Immature natural killer cell (primary cell): ENCODE measurements around the gene CNTN5. TPM values are rescaled to one million over a fixed set of nuclear protein-coding genes. Genes with fewer than 3 reads are reported as not detected.
"Not testable (repeated sequence)": the region's sequence is repeated elsewhere in the genome, so short reads cannot be mapped to it uniquely, and the experiment has no call there.

Source experiments
- DNase-seq, 3 donors: peaks; one replicate each; pipeline ENCODE4 v3.0.0; 2022; ENCODE audit warnings: mixed read lengths in 1 of 3
- H3K27ac Mint-ChIP-seq, 6 donors: one replicate each; pipeline ENCODE4 v1.8.0; 2020; ENCODE audit warnings: mixed read lengths in 6 of 6, mild to moderate bottlenecking in 5 of 6, inconsistent platforms in 4 of 6, moderate library complexity in 3 of 6
- H3K27me3 Mint-ChIP-seq, 3 donors: one replicate each; pipeline ENCODE4 v1.8.0; 2020 to 2021; ENCODE audit warnings: low read depth in 3 of 3, mild to moderate bottlenecking in 3 of 3, mixed read lengths in 3 of 3, moderate library complexity in 3 of 3, inconsistent platforms in 1 of 3
- H3K36me3 Mint-ChIP-seq, 3 donors: one replicate each; pipeline ENCODE4 v1.8.0; 2020; ENCODE audit warnings: mixed read lengths in 3 of 3, inconsistent platforms in 2 of 3, mild to moderate bottlenecking in 2 of 3
- H3K4me1 Mint-ChIP-seq, 2 donors: one replicate each; pipeline ENCODE4 v1.8.0; 2020; ENCODE audit warnings: inconsistent platforms in 2 of 2, mild to moderate bottlenecking in 2 of 2, mixed read lengths in 2 of 2, moderate library complexity in 1 of 2
- H3K4me3 Mint-ChIP-seq, 5 donors: one replicate each; pipeline ENCODE4 v1.8.0; 2020; ENCODE audit warnings: mild to moderate bottlenecking in 5 of 5, mixed read lengths in 5 of 5, inconsistent platforms in 3 of 5, moderate library complexity in 3 of 5
- H3K9me3 Mint-ChIP-seq, 6 donors: one replicate each; pipeline ENCODE4 v1.8.0; 2020; ENCODE audit warnings: mild to moderate bottlenecking in 6 of 6, mixed read lengths in 6 of 6, inconsistent platforms in 4 of 6, moderate library complexity in 3 of 6
- polyA plus RNA-seq, 3 donors: library from polyadenylated mRNA; unstranded; fragments of 300-500 nt; fragmentation: Illumina TruSeq; gene quantifications; one replicate each; pipeline ENCODE4 v1.2.3, GENCODE V29; 2021

CNTN5 gene
- polyA plus RNA-seq, 3 donors from 2014 or later = not detected

GRCh38 chr11:99773646-99774045 lies 752.9 kb downstream of the CNTN5 start:
- Mint-ChIP-seq H3K27me3 (no peaks in the 10 kb centered on the region), H3K4me1 (no peaks in the 10 kb centered on the region), H3K27ac (no peak overlapping the region), H3K4me3 (no peak overlapping the region), H3K36me3 (no peaks in the 10 kb centered on the region), H3K9me3 (peaks cover 1 to 25% (median 7%) of the 10 kb centered on the region in 6 donors)
- DNase-seq = no peak

GRCh38 chr11:99781074-99781473 lies 760.3 kb downstream of the CNTN5 start:
- no peak for DNase-seq
- no peaks in the 10 kb centered on the region for H3K4me1 Mint-ChIP-seq
- H3K27ac Mint-ChIP-seq = no peak overlapping the region
- H3K4me3 Mint-ChIP-seq = no peak overlapping the region
- H3K36me3 Mint-ChIP-seq = no peaks in the 10 kb centered on the region
- H3K27me3 Mint-ChIP-seq = no peaks in the 10 kb centered on the region
- peaks cover 3 to 26% (median 20%) of the 10 kb centered on the region in 6 donors for H3K9me3 Mint-ChIP-seq

DNA sequence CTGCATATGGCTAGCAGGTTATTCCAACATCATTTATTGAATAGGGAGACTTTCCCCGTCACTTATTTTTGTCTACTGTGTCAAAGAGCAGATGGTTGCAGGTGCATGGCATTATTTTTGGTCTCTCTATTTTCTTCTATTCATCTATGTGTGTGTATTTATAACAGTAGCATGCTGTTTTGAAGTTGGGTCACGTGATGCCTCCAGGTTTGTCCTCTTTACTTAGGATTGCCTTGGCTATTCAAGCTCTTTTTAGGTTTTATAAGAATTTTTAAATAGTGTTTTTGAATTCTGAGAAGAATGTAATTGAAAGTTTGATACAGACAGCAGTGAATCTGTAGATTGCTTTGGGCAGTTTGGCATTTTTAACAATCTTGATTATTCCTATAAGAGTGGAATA lies 770.6 kb downstream of the CNTN5 start:
- H3K36me3 Mint-ChIP-seq = peaks cover 0 to 6% (median 0%) of the 10 kb centered on the region in 3 donors
- H3K27ac Mint-ChIP-seq = no peak overlapping the region
- no peaks in the 10 kb centered on the region for H3K4me1 Mint-ChIP-seq
- no peaks in the 10 kb centered on the region for H3K27me3 Mint-ChIP-seq
- no peak for DNase-seq
- peaks cover 12 to 73% (median 37%) of the 10 kb centered on the region in 6 donors for H3K9me3 Mint-ChIP-seq
- H3K4me3 Mint-ChIP-seq = no peak overlapping the region

GRCh38 chr11:99795999-99796398 lies 775.2 kb downstream of the CNTN5 start:
- Mint-ChIP-seq H3K4me1 (no peaks in the 10 kb centered on the region), H3K4me3 (no peak overlapping the region), H3K36me3 (peaks cover 0 to 10% (median 0%) of the 10 kb centered on the region in 3 donors), H3K27me3 (no peaks in the 10 kb centered on the region), H3K27ac (no peak overlapping the region), H3K9me3 (peaks cover 8 to 87% (median 57%) of the 10 kb centered on the region in 6 donors)
- DNase-seq = no peak

DNA sequence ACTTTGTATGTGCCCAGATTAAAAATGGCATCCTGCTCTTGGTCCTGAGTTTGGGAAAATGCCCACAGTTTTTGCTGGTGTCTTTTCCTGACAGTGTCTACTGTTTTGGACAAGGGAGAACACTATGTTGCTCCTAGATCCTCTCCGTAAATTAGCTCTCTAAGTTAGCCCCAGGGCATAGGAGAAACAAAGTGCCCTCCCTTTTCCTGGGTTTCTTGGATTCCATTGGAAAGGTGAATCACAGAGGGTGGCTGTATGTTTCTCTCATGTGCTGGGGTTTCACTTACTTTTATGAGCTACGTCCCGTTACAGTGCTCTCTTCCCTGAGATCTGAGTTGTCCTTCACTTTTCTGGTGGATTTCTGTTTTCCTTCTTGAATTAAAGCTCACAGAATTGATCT lies 782.8 kb downstream of the CNTN5 start:
- Mint-ChIP-seq H3K4me1 (no peaks in the 10 kb centered on the region), H3K27ac (no peak overlapping the region), H3K4me3 (no peak overlapping the region), H3K36me3 (peaks cover 0 to 3% (median 0%) of the 10 kb centered on the region in 3 donors), H3K27me3 (no peaks in the 10 kb centered on the region), H3K9me3 (peaks cover 2 to 57% (median 32%) of the 10 kb centered on the region in 6 donors)
- no peak for DNase-seq

- Mint-ChIP-seq H3K36me3 (no peaks in the 10 kb centered on the region), H3K4me3 (no peak overlapping the region), H3K9me3 (peaks cover 3 to 67% (median 21%) of the 10 kb centered on the region in 6 donors), H3K4me1 (no peaks in the 10 kb centered on the region), H3K27ac (no peak overlapping the region), H3K27me3 (peaks cover 0 to 3% (median 1%) of the 10 kb centered on the region in 3 donors)
- DNase-seq = no peak
Measured at GRCh38 chr11:99812516-99812915, 791.8 kb downstream of the CNTN5 start.

DNA sequence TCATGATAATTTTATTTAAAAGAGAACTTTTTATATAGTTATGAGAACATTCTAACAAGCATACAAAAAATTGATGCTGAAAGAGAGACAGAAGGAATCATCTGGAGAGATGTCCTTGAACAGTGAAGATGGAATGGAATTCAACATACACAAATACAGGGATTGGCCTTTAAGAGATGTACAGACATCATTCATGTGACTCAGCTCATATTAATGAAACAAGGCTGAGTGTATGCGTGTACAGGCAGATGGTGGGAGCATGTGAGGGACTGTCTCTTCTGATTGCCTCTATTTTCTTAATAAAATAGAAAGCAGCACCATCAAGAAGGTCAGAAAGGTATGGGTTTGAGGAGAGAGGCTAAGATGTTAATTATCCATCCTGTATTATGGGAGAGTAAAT lies 793.3 kb downstream of the CNTN5 start:
- no peak for DNase-seq
- H3K27ac Mint-ChIP-seq = no peak overlapping the region
- no peaks in the 10 kb centered on the region for H3K36me3 Mint-ChIP-seq
- H3K4me1 Mint-ChIP-seq = no peaks in the 10 kb centered on the region
- H3K9me3 Mint-ChIP-seq = peaks cover 1 to 63% (median 21%) of the 10 kb centered on the region in 6 donors
- peaks cover 0 to 3% (median 1%) of the 10 kb centered on the region in 3 donors for H3K27me3 Mint-ChIP-seq
- no peak overlapping the region for H3K4me3 Mint-ChIP-seq

DNA sequence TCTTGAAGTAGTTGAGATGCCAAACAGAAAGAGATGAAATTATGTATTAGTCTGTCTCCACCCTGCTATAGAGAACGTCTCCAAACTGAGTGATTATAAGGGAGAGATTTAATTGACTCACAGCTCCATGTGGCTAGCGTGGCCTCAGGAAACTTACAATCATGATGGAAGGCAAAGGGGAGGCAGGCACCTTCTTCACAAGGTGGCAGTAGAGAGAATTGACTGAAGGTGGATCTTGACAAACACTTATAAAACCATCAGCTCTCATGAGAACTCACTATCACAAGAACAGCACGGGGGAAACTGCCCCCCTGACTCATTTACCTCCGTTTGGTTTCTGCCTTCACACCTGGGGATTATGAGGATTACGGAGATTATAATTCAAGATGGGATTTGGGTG lies 794.0 kb downstream of the CNTN5 start:
- Mint-ChIP-seq H3K27ac (no peak overlapping the region), H3K36me3 (peaks cover 0 to 3% (median 0%) of the 10 kb centered on the region in 3 donors), H3K4me3 (no peak overlapping the region), H3K27me3 (peaks cover 0 to 3% (median 1%) of the 10 kb centered on the region in 3 donors), H3K9me3 (peaks cover 1 to 61% (median 25%) of the 10 kb centered on the region in 6 donors), H3K4me1 (no peaks in the 10 kb centered on the region)
- DNase-seq = no peak

DNA sequence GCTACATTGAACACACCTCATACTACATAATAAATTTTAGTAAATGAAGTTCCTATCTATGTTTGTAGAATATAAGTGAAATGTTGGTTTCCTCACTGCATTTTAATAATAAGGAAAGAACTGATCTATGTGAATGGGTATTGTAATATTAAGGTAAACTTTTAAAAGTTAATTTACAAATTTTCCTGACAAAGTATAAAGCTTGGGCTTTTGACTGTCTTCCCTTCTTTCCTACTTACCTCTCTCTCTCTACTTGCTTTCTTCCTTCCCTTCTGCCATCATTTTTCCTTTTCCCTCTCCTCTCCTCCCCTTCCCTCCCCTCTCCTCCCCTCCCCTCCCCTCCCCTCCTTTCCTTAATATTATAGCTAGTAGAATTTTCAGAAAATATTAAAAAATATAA lies 798.2 kb downstream of the CNTN5 start:
- Mint-ChIP-seq H3K9me3 (peaks cover 2 to 64% (median 27%) of the 10 kb centered on the region in 6 donors), H3K27ac (no peak overlapping the region), H3K36me3 (peaks cover 0 to 3% (median 0%) of the 10 kb centered on the region in 3 donors), H3K4me1 (no peaks in the 10 kb centered on the region), H3K27me3 (peaks cover 0 to 3% (median 3%) of the 10 kb centered on the region in 3 donors), H3K4me3 (no peak overlapping the region)
- no peak for DNase-seq

- peaks cover 0 to 3% (median 0%) of the 10 kb centered on the region in 3 donors for H3K36me3 Mint-ChIP-seq
- peaks cover 0 to 2% (median 0%) of the 10 kb centered on the region in 3 donors for H3K27me3 Mint-ChIP-seq
- no peak overlapping the region for H3K4me3 Mint-ChIP-seq
- H3K4me1 Mint-ChIP-seq = no peaks in the 10 kb centered on the region
- peaks cover 11 to 40% (median 18%) of the 10 kb centered on the region in 6 donors for H3K9me3 Mint-ChIP-seq
- no peak for DNase-seq
- no peak overlapping the region for H3K27ac Mint-ChIP-seq
Measured at GRCh38 chr11:99822846-99823565, 802.3 kb downstream of the CNTN5 start.

- H3K27ac Mint-ChIP-seq, H3K27me3 Mint-ChIP-seq, DNase-seq, H3K4me1 Mint-ChIP-seq, H3K36me3 Mint-ChIP-seq, H3K4me3 Mint-ChIP-seq: not testable (repeated sequence)
- peaks cover 10 to 55% (median 30%) of the 10 kb centered on the region in 6 donors for H3K9me3 Mint-ChIP-seq
Measured at GRCh38 chr11:99836739-99837138, 816.0 kb downstream of the CNTN5 start.

GRCh38 chr11:99841885-99842284 lies 821.1 kb downstream of the CNTN5 start:
- Mint-ChIP-seq H3K9me3 (peaks cover 2 to 39% (median 13%) of the 10 kb centered on the region in 6 donors), H3K27ac (no peak overlapping the region), H3K36me3 (peaks cover 0 to 5% (median 0%) of the 10 kb centered on the region in 3 donors), H3K4me1 (no peaks in the 10 kb centered on the region), H3K4me3 (no peak overlapping the region), H3K27me3 (peaks cover 0 to 2% (median 0%) of the 10 kb centered on the region in 3 donors)
- DNase-seq = no peak

- no peak overlapping the region for H3K4me3 Mint-ChIP-seq
- no peak for DNase-seq
- H3K27me3 Mint-ChIP-seq = no peaks in the 10 kb centered on the region
- no peak overlapping the region for H3K27ac Mint-ChIP-seq
- H3K9me3 Mint-ChIP-seq = peaks cover 4 to 35% (median 18%) of the 10 kb centered on the region in 6 donors
- peaks cover 0 to 3% (median 0%) of the 10 kb centered on the region in 3 donors for H3K36me3 Mint-ChIP-seq
- H3K4me1 Mint-ChIP-seq = no peaks in the 10 kb centered on the region
Measured at GRCh38 chr11:99865951-99866350, 845.2 kb downstream of the CNTN5 start.

DNA sequence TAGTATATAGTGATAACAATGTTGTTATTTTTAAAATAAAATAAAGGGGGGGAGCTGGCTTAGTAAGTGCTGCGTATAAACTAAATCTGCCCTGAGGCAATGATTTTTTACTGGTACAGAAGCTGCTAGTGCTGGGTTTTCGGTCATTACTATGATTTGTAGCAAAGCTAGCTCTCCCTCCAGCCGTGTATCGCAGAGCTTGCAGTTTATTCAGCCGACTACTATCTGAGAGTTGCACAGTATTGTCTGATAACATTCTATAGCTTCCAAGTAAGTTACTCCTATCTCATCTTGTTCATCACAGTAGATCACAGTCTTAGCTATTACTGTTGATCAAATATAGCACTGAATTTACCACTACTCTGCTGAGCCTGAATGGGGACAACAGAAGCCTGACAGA lies 860.9 kb downstream of the CNTN5 start:
- H3K4me1 Mint-ChIP-seq = no peaks in the 10 kb centered on the region
- peaks cover 1 to 57% (median 24%) of the 10 kb centered on the region in 6 donors for H3K9me3 Mint-ChIP-seq
- peaks cover 0 to 3% (median 0%) of the 10 kb centered on the region in 3 donors for H3K36me3 Mint-ChIP-seq
- H3K27ac Mint-ChIP-seq = no peak overlapping the region
- DNase-seq = no peak
- H3K4me3 Mint-ChIP-seq = no peak overlapping the region
- peaks cover 0 to 4% (median 0%) of the 10 kb centered on the region in 3 donors for H3K27me3 Mint-ChIP-seq
